SKM-1 treated with dmso at 0.1 percent for 144 hours (cell line): ENCODE results near the gene PDLIM5.
A peak's percentile ranks its signal among the peaks of the same experiment; 100 is the strongest.
"Not testable (repeated sequence)": the region's sequence is repeated elsewhere in the genome, so short reads cannot be mapped to it uniquely, and the experiment has no call there.

Experiments used
- DNase-seq: peaks from one replicate; lab custom pipeline; 2025; ENCODE audit not compliant: unreplicated experiment; lab: John Stamatoyannopoulos, UW

Gene PDLIM5

DNA sequence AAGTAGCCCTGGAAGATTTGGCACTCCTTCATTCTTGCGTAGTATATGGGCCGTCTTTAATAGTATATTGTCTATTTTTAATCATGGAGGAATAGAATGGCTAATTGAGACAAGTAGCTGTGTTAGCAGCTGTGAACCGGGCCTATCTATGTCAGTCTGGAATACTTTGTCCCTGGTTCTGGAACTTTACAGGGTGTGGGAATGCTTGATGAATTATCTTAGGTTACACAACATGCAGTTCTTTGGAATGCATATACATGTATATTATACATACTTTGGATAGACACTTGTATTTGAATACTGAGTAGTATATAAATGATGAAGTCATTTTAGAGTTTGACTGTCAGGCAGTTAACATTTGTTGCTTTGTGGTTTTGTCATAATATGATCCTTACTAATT, 37.4 kb downstream of the PDLIM5 start:
- DNase-seq, result no peak

DNA sequence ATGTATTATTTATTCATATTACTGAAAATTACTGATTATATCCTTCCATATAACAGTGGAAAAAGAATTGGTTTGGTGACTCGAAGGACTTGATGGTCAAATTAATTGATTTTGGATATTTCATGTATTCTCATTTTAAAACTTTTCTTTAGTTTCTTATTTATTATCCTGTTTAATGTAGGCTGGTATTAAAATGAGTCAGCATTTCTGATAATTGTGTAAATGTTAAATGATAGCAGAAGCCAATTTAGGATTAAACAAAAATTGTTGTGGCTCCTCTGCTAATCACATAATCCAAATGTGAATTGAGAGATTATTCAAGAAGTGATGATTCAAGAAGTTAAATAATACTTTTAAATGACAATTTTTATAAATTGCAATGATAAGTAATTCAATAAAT, 38.7 kb downstream of the PDLIM5 start:
- DNase-seq, result no peak

DNA sequence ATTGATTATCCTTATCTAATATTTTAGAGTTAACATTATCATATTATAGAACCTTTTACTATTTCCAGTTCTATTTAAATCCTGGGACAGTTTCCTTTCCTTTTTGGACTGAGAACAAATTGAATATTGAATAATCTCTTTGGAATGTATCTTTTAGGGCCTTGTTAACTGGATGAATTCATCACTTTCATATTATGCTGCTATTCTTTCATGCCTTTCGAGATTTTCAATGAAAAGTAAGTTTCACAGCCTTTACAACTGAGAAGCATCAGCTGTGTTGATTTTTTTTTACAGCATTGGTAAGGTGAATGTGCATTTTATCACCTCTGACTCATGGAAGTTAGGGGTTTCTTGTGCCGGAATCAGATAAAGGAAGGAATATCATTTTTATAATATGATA, 39.6 kb downstream of the PDLIM5 start:
- DNase-seq, result no peak

DNA sequence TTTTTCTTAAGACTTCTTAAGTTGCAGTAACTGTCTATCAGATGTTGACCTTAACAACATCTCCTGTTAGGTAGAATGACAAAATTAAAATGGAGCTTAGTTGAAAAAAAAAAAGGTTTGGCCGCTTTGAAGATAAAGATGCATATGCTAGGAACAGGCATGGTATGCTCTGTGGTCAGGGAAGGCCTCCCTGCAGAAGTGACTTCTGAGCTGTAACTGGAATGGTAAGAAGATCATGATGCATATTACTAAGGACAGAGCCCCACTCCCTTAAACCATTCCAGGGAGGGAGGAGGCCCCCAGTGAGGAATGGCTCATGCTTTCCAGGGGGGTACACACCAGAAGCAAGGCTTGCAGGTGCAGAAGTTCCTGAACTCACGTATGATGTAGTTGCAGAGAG, 43.7 kb downstream of the PDLIM5 start:
- DNase-seq, result no peak

DNA sequence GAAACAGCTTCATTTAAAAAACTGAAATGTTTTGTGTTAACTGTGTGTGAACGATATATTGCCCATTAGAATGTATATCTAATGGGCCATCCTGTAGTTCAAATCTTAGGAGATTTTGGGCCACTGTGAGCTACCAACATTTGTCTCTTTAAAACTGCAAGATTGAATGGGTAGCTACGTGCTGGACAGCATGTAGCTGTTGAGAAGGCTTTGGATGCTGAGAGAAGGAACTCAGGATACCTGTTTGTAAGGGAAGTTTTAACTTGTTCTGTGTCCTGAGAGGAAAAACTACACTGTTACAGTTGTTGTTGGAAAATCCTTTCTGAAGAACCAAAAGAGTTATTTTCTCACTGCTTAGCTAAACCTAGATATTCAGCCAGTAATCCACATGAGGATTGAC, 45.9 kb downstream of the PDLIM5 start:
- no peak for DNase-seq

DNA sequence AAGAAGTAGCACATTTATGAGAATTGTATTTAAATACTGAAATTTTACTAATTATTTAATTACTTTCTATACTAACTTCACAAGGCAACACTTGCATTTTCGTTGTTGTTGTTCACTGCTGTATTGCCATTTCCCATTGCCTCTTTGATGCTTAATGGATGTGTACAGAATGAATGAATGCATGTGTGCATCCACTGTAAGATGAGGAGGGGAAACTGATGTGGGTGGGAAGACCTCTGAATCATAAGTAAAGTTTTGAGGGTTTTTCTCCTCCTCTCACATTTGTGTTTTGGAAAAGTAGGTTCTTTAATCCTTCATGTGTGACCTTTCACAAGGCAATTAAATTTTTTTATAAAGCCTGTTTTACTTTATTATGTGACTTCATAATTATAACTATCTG, 46.8 kb downstream of the PDLIM5 start:
- DNase-seq, result no peak

DNA sequence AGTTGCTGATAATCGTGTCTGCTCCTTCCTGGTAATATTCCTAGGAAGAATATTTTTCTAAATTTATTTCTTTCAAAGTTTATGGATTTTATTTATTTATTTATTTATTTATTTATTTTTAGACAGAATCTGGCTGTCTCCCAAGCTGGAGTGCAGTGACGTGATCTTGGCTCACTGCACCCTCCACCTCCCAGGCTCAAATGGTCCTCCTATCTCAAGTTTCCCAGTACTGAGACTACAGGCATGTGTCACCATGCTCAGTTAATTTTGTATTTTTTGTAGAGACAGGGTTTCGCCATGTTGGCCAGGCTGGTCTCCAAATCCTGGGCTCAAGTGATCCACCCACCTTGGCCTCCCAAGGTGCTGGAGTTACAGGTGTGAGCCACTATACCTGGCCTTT, 48.9 kb downstream of the PDLIM5 start:
- DNase-seq, result no peak

DNA sequence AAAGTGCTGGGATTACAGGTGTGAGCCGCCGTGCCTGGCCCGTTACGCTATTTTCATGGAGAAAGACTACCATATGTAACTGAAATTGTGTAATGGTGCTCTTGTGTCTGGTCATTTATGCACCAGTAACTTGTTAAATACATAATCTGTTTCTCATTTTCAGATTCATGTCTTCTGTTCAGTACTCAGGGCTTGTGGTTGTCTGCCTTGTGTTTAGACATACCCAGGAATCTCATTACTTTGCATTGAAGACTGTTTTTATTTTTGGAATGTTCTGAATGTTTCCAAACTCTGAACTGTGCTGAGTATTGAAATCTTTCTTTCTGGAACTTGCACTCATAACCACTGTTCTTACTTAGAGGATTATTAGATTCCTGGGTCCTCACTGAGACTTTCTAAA, 52.8 kb downstream of the PDLIM5 start:
- DNase-seq, result no peak

DNA sequence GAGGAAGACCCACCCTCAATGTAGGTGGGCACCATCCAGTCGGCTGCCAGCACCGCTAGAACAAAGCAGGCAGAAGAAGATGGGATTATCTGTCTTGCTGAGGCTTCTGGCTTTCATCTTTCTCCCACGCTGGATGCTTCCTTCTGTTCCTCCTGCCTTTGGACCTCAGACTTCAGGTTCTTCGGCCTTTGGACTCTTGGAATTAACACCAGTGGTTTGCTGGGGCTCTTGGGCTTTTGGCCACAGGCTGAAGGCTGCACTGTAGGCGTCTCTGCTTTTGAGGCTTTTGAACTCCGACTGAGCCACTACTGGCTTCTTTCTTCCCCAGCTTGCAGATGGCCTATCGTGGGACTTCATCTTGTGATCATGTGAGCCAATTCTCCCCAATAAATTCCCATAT, 55.1 kb downstream of the PDLIM5 start:
- DNase-seq, result no peak

DNA sequence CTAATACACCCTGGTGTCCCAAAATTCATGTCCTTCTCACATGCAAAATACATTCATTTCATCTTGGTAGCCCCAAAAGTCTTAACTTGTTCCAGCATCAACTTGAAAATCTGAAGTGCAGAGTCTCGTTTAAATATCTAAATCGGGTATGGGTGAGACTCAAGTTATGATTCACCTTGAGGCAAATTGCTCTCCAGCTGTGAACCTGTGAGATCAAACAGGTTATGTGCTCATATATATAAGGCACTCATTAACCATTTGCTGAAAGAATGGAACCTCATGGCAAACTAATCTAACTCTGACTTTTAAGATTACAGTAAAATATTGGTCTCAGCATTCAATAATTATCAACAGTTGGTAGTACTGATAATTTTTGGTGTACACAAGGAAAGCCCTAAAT, 55.5 kb downstream of the PDLIM5 start:
- no peak for DNase-seq

DNA sequence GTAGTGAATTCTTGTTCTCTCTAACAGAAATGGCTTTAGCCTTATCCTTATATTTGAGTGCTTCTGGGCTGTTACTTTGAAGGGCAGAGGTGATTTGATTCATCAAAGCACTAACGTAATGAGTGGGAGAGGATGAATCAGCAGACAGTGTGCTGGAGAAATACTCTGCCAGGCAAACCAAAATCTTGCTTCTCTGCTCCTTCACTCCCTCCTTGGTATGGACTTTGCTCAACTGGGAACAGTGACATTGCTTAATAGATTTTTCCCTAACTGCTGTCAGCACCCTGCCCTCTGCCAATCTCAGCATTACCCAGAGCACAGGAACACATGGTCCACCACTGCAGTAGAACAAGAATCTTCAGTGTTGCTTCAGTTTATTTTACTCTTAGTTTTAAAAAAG, 56.0 kb downstream of the PDLIM5 start:
- DNase-seq, result no peak

DNA sequence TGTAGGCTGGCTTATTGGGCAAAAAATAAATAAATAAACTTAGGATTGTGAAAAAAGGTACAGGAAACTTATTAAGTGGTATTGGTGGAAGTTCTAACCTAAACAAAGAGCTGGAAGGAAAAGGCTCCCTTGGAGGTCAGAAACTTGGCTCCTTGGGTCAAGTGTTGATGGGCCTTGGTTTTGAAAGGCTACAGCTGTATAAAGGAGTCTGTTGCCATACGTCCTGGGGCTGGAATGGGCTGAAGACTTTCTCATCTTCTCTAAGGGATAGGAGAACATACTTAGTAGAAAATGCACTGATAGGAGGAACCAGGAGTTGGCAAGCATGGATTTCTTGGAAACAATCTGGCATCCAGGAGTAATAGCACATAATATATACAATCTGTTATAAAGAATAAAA, 56.6 kb downstream of the PDLIM5 start:
- no peak for DNase-seq

DNA sequence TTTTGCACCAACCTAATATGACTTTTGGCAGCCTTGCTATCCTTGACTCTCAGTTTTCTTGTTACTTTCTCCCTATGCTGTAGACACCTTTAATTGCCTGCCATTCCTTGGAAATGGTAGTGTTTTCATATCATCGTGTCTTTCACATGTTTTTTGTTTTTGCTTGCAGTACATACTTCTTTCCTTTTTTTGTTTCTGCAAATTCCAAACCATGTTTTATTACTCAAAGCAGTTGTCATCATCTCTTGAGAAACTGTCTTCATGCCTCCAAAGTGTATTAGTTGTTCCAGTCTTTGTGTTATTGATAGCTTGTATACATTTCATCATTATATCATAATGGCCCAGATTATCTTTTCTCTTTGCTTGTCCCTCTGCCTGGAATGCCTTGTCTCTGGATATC, 57.1 kb downstream of the PDLIM5 start:
- DNase-seq, result no peak

DNA sequence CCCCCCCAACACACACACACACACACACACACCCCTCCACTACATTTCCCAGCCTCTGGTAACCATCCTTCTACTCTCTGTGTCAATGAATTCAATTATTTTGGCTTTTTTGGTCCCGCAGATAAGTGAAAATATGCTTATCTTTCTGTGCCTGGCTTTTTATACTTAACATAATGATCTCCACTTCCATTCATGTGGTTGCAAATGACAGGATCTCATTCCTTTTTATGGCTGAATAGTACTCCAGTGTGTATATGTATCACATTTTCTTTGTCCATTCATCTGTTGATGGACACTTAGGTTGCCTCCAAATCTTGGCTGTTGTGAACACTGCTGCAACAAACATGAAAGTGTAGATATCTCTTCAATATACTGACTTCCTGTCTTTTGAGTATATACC, 59.8 kb downstream of the PDLIM5 start:
- DNase-seq, result no peak

DNA sequence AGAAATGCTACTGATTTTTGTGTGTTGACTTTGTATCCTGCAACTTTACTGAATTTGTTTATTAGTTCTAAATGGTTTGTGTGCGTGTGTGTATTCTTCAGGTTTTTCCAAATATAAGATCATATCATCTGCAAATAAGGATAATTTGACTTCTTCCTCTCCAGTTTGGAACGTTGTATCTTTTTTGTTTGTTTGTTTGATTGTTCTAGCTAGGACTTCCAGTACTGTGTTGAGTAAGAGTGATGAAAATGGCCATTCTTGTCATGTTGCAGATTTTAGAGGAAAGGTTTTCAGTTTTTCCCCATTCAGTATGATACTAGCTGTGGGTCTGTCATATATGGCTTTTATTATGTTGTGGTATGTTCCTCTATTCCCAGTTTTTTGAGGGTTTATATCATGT, 61.8 kb downstream of the PDLIM5 start:
- not testable (repeated sequence) for DNase-seq

DNA sequence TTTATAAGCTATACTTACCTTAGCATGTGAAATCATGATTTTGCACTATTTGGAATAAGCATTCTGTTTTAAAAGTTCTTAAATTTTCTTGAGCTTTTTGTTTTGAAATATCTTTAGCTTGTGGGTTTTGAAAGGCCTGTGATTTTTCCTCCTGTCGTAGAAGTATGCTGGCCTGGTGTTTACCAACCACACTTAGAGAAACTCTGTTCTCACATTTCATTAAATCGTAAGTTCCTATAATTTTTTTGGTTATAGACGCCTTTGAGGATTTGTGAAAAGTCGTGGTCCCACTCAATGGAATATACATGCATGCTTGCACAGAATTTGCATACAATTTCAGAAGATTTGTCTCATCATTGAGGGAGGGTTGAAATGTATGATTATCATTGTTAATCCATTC, 63.6 kb downstream of the PDLIM5 start:
- no peak for DNase-seq

DNA sequence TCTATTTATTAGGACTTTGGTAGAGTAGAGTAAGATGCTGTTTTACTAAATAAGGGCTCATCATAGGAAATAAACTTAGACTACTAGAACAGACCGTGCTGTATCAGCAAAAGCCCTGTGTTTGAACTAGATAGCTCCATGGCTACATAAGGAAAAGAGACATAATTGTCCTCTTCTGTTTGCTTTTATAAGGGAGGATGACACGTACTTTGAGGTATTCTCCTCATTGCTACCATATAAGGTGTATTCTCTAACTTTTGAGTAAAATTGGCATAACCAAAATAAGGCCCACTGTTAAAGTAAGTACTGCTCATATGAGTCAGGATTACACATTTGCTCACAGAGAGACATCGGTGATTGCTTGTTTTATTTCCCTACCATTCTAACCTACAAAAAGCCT, 64.3 kb downstream of the PDLIM5 start:
- DNase-seq, result no peak

DNA sequence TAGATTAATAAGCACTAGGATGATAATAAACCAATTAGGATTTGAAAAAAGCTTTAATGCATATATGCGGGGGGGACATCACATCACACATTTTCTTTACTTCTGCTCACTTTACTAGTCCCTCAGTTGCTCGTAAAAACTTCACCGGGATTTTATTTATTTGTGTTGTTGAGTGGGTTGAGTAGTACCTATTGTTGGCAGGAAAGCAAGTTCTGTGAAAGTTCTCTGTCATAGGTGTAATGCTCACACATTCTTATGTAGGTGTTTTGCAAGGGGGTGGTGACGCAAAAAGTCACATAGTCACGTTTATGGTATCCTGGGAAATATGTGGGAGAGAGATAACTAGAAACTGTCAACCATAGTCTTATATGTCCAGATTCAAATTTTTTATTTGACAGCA, 65.3 kb downstream of the PDLIM5 start:
- no peak for DNase-seq

DNA sequence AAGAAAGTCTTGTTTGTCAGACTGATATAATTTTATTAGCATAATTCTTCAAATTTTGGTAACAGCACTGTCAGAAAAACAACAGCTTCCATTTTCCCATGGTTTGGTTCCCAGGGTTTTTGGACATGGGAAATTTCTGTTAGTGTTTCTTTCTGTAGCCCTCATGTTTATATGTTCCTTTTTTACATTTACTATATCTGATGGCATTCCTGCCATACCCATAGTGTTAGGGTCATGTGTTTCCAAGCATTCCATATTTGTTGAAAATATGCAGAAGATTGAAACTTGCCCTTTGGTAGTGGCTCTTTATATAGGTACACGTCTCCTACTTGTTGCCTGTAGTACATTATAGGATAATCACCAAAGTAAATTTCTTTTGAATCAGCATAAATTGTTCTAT, 65.8 kb downstream of the PDLIM5 start:
- no peak for DNase-seq

DNA sequence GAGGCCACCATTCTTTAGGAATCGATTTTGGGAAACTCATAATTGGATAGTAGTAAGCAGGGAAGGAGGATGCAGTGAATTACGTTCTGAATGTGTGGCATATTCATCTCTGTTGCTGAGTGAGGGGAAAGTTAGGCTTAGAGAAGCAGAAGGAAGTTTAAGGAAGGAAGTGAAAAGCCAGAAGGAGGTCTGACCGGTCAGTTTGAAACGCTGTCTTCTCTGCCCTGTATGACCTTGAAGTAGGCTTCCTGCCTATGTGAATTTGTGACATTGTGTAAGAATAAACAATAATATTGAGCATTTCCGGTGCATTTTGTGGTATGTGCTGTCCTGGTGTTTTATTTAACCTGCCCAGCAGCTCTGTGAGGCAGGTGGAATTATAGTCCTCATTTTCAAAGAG, 67.3 kb downstream of the PDLIM5 start:
- DNase-seq, result peak; percentile 78

DNA sequence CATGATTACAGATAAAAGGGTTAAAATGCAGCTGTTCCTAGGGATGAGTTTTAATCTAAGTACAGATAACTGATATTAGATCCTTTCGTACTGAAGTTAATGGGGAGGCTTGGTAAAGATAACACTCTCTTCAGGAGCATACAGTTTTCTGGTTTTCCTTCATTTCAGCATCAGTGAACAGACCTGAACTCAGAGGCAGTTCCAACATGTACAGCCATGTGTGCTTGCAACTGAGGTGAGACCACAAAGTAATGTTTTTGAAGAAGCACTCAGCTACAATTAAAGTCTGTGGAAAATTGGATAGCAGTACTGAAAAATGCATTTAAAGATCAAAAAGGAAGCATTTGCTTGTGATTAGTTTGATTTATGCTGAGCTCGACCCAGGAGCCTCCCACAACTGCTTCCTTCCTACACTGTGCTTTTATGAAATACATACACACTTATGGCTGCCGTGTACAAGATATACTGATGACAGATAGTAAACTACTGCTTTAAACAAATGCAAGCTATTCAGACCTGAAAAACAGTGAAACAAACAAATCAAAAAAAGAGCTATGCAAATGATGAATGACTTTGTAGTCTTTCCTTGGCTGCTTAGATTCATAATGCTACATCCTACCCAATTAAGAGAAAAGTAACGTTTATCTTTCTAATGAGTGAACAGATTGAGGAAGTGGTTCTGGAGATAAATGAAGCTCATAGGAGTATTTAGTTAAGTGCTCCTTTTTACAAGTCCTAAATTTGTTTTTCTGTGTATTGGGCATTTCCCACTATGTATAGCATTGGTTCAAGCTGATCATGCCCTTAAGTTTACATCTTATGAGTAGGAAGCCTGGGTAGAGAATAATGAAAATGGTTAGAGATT, 68.4 kb downstream of the PDLIM5 start:
- DNase-seq, result no peak

DNA sequence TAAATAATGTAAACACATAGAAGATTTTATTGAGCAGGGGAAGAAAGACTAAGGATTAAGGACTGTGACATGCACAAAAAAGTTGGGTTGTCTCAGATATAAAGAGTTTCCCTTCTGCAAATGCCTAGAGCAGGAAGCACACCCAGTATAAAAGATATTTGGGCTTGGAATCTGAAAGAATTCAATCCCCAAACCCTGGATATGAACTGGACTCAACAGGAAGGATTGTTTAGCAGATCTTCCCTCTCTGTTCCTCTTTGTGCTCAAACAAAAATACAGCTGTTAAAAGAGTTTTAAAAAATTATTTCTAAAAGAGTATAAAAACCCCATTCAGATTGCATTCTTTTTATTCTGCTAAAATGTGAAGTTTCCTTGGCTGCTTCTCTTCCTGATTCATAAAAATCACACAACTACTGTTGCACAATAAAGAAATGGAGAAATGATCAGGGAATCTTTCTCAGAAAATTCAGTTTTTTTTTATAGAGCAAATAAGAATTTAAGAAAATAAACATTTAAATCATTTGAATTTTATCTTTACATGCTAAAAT, 71.4 kb downstream of the PDLIM5 start:
- DNase-seq, result no peak

DNA sequence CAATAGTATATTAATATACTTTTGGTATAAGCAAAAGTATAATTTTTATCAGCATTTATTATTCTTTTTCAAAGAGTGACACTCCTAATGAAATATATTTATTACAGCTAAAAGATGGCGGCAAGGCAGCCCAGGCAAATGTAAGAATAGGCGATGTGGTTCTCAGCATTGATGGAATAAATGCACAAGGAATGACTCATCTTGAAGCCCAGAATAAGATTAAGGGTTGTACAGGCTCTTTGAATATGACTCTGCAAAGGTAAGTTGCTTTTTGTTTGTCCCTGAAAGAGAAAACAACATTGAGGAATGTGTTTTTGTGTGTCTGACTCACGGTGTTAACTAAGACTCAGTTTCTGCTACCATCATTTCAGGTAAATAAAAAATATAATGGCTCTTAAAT, 71.9 kb downstream of the PDLIM5 start:
- DNase-seq, result no peak
